M059J (cell line): Measurements from ENCODE around the gene RNF180. TPM values are rescaled to one million over a fixed set of nuclear protein-coding genes. Genes with fewer than 3 reads are reported as not detected.

Source experiments
- DNase-seq: peaks from one replicate; pipeline ENCODE4 v3.0.0-alpha.2; 2012; ENCODE audit warnings: low read depth
- total RNA-seq: library from RNA; depleted of rRNA; stranded (reverse); fragments of >200 nt; shearing (Covaris generic); gene quantifications from 2 replicates; pipeline ENCODE4 v1.2.3, GENCODE V29; 2014; rRNA removed

RNF180 gene
- not detected in 2 replicates for total RNA-seq

DNA sequence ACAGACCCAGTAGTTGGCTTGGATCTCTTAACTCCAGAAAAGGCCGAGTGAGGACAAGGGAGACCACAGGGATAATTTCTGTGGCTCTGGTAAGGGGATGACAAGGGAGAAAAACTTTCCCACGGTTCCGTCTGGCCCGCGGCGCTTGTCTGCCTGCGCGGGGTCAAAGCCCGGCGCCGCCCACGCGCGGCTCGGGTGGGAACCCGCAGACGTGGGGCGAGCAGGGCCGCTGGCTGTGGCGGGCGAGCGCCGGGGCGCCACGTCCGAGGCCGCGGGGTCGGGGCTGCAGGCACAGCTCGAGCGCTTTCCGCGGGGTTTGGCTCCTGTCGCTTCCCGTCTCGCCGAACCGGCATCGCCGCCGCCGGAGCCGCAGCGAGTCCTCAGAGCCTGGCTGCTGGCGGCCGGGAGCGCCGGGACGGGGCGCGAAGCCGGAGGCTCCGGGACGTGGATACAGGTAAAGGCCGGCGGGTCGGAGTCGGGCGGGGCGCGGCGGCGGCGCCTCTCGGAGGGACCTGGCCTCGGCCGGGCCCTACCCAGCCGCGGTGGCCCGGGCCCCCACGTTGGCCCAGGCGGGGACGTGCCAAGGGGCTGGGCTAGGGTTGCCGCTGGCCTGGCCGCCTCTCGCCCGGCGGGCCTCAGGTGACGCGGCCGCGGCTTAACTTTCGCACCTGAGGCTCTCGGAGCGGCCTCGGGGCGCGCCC, at the start of gene RNF180:
RNF180 (plus strand) TSS at position 344 of the 701 bp plus-strand sequence. CDS start 34,965 bp downstream, outside the sequence.
- no peak for DNase-seq

DNA sequence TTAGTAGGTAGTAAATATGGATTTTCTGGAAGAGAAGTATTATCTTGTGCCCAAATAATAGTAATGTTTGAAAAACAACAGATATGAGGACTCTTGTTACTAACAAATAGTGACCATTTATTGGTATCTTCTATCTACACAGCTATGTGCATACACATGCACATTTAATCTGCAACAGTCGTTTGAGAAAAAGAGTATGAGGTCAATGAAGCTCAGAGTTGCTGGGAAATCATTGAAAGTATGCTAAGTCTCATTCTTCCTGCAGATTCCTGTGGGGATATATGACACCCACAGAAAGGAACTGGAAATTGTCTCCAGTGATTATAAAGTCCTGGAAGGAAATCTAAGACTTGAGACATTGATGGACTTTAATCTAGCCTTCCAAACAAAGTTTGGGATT, 40.1 kb upstream of the RNF180 start:
- DNase-seq = no peak

DNA sequence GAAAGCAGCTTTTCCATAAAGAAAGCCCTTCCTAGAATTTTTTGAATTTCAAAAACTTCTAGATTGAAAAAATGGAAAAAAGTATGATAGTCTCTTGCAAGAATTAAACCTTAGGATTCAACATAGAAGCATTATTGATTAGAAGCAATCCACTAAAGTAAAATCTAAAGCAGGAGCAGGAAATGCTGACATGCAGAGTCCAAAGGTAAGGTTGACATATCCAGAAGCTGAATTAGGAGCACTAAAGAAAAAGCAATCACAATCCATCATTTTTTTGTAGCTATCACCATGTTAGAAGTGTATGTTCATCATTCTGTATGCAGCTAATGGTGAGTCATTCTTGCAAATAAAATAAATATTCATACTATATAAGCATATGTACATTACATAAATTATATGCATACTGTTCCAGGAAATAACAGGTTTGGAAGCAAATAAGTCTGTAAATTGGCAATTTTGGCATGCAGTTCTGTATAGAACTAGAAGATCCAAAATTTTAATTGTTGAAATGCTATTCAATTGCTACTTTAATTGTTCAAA, 39.4 kb upstream of the RNF180 start:
- DNase-seq = no peak

DNA sequence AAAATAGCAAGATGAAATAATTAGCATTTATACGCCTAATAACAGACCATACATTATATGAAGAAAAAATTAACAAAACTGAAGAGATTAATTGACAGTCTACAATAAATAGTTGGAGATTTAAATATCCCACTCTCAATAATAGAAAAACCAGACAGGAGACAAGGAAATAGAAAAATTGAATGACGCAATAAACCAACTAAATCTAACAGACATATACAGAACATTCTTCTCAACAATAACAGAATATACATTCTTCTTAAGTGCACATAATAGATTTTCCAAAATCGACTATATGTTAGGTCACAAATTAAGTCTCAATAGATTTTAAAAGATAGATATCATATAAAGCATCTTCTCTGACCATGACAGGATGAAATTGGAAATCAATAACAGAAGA, 25.6 kb upstream of the RNF180 start:
- no peak for DNase-seq

DNA sequence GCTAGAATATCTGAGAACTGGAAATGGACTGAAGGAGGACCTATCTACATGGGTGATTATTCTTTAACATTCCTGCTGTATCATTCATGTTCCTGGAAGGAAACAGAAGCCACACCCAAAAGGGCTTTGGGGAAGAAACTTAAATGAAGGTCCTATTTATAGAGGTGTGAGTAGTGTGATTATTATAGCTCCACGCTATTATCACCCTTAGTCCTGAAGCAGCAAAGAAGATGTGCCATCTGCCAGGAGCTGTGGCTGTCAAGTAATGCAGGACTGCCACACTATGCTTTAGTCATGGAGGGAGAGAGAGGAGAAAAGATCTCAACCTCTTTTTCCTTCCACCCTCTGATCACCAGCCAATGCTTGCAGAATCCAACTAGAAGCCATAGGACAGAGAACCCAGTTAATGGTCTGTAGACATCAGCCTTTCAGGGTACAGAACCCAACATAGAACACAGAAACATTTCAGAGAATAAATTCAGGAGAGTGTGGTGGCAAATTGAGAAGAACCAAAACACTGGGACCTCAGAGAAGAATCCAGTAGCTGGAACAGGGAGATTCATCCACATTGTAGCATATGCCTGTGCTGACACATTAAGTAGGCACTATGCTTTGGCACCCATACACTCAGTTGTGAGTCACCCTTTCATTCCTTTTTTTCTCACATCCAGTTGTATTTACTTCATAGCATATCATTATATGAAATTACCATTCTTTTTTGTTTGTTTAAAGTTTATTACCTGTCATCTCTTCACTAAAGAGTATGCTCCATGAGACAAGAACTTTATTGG, 21.0 kb upstream of the RNF180 start:
- DNase-seq = no peak

DNA sequence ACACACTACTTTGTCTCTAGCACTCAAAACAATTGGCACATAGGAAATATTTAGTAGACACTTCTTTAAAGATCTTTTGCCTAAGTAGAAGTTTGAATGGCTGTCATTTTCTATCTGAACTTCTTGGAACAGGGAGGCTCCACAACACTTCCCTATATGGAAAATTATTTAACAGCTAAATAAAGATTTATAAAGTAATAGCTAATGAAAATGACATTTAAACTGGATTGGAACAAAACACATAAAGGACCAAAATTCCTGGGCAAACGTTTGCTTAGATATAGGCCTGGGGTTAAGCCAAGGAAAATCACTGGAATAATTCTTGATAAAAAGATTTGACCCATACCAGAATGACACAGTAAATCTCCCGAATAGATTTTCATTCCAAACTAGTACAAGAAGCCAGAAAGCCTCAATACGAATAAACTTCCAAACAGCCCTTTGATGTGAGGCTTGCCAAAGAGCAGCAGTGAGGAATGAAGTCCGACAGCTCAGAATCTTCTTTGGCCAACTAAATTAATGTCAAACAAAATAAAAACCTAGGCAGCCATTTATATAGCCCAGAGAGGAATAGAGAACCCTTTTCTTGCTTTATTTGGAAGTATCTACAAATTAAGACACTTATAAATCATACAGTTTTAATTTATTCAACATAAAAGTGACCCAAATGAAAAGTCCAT, 20.3 kb upstream of the RNF180 start:
- no peak for DNase-seq

GRCh38 chr5:64147379-64147778, 18.3 kb upstream of the RNF180 start:
- no peak for DNase-seq

DNA sequence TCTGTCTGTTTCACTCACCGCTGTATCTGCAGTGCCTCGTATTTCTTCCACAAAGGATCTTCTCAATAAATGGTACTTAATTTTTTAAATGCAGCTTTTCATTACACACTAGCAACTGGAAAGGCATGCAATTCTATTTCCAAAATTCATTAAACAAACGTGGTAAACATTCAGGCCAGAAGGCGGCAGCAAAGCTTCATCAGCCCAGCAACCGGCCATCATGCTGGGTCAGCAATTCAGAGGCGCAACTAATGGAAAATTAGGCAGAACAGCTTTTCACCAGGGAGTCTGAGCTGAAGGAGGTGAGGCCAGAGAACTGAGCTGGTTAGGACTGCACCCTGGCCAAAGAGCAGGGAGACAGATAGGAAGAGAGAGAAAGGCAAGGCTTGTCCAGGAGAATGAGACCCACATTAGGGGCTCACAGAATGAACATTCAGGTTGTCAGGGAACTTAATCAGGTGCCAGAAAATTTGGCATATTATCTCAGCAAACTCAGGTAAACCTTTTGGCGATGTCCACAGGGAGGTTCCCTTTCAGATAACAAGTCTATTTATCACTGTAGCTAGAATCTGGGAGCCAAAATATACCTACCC, 17.7 kb upstream of the RNF180 start:
- peak; percentile 8 for DNase-seq

DNA sequence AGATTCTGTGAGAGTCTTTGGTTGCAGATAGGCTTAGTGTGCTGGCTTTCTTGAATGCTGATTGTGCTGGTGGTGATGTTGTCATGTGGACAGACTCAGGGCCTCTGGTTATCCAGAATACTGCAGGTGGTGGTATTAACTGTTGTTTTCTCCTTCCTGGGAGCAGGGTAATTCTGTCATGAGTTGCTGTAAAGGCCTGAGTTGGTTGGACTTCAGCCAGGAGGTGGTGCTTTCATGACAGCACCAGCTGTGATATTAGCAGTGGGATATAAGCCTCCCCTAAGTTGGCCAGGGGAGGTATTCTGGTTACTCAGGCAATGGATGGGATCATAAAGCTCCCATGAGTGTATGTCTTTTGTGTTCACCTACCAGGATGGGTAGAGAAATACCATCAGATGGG, 16.4 kb upstream of the RNF180 start:
- no peak for DNase-seq

GRCh38 chr5:64149857-64150521, 15.7 kb upstream of the RNF180 start:
- no peak for DNase-seq

- DNase-seq = no peak
Measured at GRCh38 chr5:64156261-64156660, 9.4 kb upstream of the RNF180 start.

DNA sequence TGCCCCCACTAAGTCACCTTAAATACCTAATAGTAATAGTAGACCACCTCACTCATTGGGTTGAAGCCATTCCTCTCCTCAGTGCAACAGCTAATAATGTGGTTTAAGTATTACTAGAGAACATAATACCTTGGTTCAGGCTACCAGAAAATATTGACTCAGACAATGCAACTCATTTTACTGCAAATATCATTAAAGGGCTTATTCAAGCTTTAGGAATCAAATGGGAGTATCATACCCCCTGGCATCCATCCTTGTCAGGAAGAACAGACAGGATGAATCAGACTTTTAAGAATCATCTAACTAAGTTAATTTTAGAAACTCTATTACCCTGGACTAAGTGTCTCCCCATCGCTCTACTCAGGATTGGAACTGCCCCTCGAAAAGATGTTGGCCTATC, 6.8 kb upstream of the RNF180 start:
- DNase-seq = no peak

DNA sequence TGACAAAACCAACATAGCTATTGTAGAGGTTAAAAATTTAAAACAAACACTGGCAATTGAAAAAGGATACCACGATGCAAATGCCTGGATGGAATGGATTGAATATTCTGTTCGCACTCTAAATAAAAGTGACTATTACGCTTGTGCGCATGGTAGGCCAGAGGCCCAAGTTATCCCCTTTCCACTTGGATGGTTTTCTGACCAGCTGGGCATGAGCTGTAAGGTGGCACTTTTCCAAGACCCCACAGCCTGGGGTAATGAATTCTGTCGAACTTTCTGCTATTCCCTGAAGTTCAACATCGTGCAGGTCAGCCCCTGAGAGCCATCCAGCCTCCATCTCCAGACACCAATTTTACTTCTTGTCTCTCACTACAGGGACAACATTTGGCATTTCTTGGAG, 5.4 kb upstream of the RNF180 start:
- DNase-seq = no peak

DNA sequence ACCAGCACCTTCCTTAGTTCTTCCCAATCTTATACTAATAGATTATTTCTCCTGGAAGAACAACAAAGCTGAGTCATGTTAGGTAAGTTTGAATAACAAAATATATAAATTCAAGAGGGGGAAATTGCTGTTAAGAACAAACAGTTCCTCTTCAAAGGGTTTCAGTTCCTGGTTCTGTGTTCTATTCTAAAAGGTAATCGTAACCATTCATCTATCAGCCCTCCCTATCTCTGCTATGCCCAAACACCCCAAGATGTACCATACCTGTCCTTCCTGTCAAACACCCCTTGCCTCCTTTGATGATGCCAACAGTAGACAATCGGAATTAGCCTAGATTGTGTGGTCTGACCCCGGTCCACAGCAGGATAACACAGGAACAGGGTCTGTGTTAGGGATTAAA, 4.2 kb upstream of the RNF180 start:
- no peak for DNase-seq

DNA sequence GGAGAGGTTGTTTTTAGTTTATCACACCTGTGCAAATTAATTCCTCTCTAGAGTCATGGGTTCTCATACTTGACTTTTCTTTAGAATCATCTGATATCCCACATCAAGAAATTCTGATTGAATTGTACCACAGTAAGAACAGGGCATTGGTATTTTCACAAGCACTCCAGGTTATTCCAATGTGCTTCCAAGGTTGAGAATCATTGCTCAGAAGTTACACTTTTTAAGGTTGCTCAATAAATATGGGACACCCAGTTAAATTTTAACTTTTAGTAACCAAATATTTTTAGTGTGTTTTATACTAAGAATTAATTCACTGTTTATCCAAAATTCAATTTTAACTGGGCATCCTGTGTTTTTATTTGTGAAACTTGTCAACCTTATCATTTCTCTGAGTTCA, 2.5 kb upstream of the RNF180 start:
- DNase-seq = no peak

- no peak for DNase-seq
Measured at GRCh38 chr5:64163746-64164145, 1.9 kb upstream of the RNF180 start.

GRCh38 chr5:64164166-64164565, 1.5 kb upstream of the RNF180 start:
- DNase-seq = no peak

DNA sequence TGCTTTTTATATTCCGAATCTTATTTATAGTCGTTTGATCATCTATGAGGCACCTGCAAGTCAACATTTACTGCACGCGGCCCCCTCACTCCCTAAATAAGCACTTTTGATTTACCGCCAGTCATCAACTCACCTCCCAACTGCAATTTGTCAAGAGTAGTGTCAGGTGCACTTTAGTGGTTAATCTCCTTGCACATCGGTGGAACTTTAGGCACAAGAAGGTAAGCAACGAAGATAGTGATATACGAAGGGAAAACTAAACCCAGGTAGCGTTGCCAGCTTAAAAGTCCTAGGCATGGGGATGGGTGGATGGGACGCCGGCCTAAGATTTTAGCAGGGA, 513 bp upstream of the RNF180 start:
- no peak for DNase-seq

GRCh38 chr5:64166201-64166959, 737 bp downstream of the RNF180 start:
- no peak for DNase-seq

DNA sequence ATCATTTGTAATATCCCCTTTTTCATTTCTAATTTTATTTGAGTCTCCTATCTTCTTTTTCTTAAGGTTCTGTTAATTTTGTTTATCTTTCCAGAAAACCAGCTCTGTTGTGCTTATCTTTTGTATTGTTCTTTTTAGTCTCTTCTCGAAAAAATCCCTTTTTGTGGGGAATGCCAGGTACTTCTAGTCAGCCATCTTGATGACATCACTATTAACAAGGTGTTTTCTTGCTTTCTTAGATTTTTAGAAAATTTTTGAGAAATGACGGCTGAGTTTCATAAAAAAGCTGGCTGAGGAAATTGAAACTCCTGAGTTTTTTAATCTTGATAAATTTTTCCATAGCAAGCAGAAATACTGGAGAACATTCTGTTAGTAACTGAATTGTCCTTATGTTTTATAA, 10.7 kb downstream of the RNF180 start:
- no peak for DNase-seq
